GM18868 (cell line): ENCODE results near the gene TRIB2.

Experiments
- ATAC-seq: cut with Tn5 transposase; IDR thresholded peaks from one replicate; pipeline ENCODE4 v1.9.1; 2021; ENCODE audit warnings: mild to moderate bottlenecking, moderate library complexity; ENCODE audit not compliant: unreplicated experiment

The TRIB2 gene

GRCh38 chr2:12771154-12771553 is 54.4 kb downstream of the TRIB2 start:
- no peak for ATAC-seq

DNA sequence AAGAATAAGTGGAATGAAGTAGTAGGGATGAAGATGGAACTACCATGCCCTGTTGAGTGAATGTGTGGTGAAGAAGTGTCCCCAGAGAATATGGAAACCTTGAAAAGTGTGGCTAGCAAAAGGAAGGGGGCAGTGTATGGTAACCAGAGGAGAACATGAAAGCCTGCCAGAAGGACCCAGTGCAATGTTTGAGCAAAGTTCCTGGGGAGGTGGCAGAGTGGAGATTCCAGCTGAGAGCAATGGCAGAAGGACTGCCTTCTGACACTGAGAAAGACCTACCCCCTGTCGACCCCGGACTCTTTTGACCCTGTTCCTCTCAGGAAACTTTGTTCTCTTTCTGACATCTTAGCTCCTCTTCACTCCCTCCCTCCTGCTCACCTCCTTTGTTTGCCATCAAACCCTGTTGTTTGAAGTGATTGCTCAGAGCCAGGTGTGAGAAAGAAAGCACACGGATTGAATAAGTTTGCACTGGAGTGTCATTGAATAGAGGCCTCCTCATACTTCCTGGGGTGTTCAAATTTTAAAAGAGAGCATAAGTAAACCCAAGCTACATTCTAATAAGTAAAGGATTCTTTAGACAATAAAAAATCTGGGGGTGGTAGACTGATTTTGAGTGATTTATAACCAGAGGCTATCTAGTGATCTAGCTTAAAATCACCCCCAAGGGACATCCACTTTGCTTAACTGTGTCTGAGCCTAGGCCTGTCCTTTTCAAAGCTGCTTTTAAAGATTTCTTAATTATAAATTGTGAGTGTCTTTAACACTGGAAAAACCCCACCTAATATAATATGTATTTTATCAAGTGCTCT is 57.1 kb downstream of the TRIB2 start:
- no peak for ATAC-seq

DNA sequence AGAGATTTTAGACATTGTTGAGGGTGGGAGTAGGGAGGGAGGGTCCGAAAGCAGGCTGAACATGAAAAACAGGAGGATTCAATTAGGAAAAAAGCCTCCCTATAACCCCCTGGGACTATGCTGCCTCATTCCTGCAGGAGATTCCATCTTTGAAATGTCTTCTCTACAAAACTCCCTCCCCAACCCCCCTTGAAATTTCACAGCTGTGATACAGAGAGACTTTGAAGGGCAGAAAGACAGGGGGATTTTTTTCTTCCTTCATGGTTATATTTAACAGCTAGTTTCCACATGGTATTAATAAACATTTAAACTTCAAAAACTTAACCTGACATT is 57.6 kb downstream of the TRIB2 start:
- no peak for ATAC-seq

DNA sequence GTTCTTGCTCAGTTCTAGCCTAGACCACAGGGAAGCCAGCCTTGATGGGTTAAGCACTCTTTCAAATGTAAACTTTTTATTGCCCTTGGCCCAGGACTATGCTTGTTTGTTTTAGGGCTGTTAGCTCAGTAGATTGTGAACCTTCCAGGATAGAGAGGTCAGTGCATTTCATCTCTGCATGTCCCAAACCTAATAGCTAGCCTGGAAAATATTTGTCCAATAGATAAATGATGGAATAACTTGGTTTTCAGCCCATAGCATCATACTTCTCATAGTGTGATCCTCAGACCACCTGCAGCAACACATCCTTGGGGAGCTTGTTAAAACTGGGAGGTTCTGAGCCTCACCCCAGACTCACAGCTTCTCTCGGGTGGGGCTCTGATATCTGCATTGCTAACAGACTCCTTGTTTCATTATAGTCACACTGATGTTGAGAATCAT is 59.8 kb downstream of the TRIB2 start:
- ATAC-seq: no peak

- ATAC-seq: no peak
Measured at GRCh38 chr2:12778369-12778768, 61.6 kb downstream of the TRIB2 start.

DNA sequence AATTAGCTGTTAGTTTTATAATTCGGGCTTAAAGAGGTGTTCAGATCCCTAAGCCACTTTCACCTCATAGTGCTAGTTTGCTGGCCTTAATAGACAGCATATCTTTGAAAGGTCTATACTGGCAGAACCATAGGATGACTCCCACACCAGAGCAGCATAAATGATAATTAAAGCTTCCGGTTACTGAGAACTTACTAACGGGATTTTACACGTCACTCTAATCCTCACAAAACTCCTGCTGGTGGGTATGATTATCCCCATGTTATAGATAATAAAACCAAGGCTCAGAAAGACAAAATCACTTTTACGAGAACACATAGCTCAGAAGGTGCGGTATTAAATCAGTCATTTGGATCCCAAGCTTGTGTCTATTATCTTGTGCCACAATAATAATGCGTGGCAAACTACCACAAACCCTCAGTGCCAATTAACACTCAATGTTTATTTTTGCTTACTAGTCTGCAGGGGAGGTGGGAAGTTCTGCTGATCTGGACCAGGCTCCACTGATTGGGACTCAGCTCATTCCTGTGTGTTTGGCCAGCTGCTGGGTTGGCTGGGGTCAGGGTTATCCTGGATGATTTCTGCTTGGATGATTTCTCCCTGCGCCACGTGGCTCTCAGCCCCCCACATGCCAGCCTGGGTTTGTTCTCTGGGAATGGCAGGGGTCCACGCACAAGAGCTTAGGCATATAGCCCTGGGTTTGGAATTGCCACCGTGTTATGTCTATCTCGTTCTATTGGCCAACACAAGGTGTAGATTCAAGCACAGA is 62.3 kb downstream of the TRIB2 start:
- no peak for ATAC-seq

- ATAC-seq: no peak
Measured at GRCh38 chr2:12781329-12781728, 64.6 kb downstream of the TRIB2 start.

- ATAC-seq: no peak
Measured at GRCh38 chr2:12787891-12788801, 71.4 kb downstream of the TRIB2 start.

GRCh38 chr2:12791906-12792305 is 75.2 kb downstream of the TRIB2 start:
- no peak for ATAC-seq
